Lower leg skin (tissue), 4 donors: Measurements from ENCODE around the gene NSMCE1. TPM values are rescaled to one million over a fixed set of nuclear protein-coding genes. Genes with fewer than 3 reads are reported as not detected.

Source experiments
- DNase-seq, 2 donors: peaks; one replicate each; pipeline ENCODE4 v3.0.0-alpha.2; 2019; ENCODE audit warnings: low spot score in 2 of 2
- H3K4me3 ChIP-seq: fragments of 200-600 bp; sonication (generic); 2 replicates; pipeline ENCODE4 v1.5.1; 2017; ENCODE audit warnings: mild to moderate bottlenecking, low read depth; ENCODE audit not compliant: poor library complexity, severe bottlenecking
- CTCF ChIP-seq, 3 donors: fragments of 450-650 bp; IDR thresholded peaks; one replicate each; pipeline ENCODE4 v1.5.1; 2016; ENCODE audit warnings: antibody characterized with exemption in 3 of 3, mild to moderate bottlenecking in 3 of 3, moderate library complexity in 2 of 3
- POLR2A ChIP-seq, 2 donors: fragments of 450-650 bp; IDR thresholded peaks; one replicate each; pipeline ENCODE4 v1.6.1; 2016 to 2017; ENCODE audit warnings: antibody characterized with exemption in 2 of 2, mild to moderate bottlenecking in 1 of 2, moderate library complexity in 1 of 2
- WGBS, 2 donors: methylation state at CpG; one replicate each; pipeline ENCODE4 v1.1.5; 2018; 5-methylcytosine and 5-hydroxymethylcytosine counted together
- intact Hi-C: fragments of 100-400 bp; cut with DNase I; formaldehyde crosslinking; loops from one replicate; pipeline ENCODE4 v1.15.0; 2023; ENCODE audit warnings: low total_unique reads
- total RNA-seq, 4 donors: library from RNA; depleted of rRNA; stranded (reverse); fragments of >200 nt; gene quantifications; one replicate each; pipeline ENCODE4 v1.1.0, GENCODE V29; 2016

NSMCE1 gene
- total RNA-seq, 4 donors from 2014 or later = 17.3 to 29.2 (median 21.1) TPM

- intact Hi-C loops = no loop called here
- TF ChIP-seq POLR2A (IDR thresholded peaks at IDR 0.05) (no peak), CTCF (IDR thresholded peaks at IDR 0.05) (no peak)
- DNase-seq = peak in 1 of 2 donors; percentile 78
- WGBS, 2 donors = 84% methylated on average over 16 of the region's 16 CpGs
- no peak overlapping the region for H3K4me3 ChIP-seq
These were observed 41.4 kb downstream of the NSMCE1 start for GRCh38 chr16:27226976-27227705.

GRCh38 chr16:27226476-27226875 lies 42.1 kb downstream of the NSMCE1 start:
- 51 to 55% methylated on average over 17 to 20 of the region's 20 CpGs for WGBS, 2 donors
- DNase-seq = no peak
- H3K4me3 ChIP-seq = no peak overlapping the region
- TF ChIP-seq POLR2A (IDR thresholded peaks at IDR 0.05) (no peak), CTCF (IDR thresholded peaks at IDR 0.05) (no peak)
- intact Hi-C loops = no loop called here

- intact Hi-C loops = no loop called here
- DNase-seq = no peak
- 67 to 73% methylated on average over 26 to 27 of the region's 27 CpGs for WGBS, 2 donors
- TF ChIP-seq POLR2A (IDR thresholded peaks at IDR 0.05) (no peak), CTCF (IDR thresholded peaks at IDR 0.05) (no peak)
- no peak overlapping the region for H3K4me3 ChIP-seq
These were observed 42.8 kb downstream of the NSMCE1 start for GRCh38 chr16:27225536-27226360.

GRCh38 chr16:27224741-27225300 lies 43.8 kb downstream of the NSMCE1 start:
- TF ChIP-seq CTCF (IDR thresholded peaks at IDR 0.05) (no peak), POLR2A (IDR thresholded peaks at IDR 0.05) (no peak)
- 81 to 87% methylated on average over 17 to 19 of the region's 19 CpGs for WGBS, 2 donors
- DNase-seq = no peak
- no peak overlapping the region for H3K4me3 ChIP-seq
- intact Hi-C loops = no loop called here

- no peak overlapping the region for H3K4me3 ChIP-seq
- WGBS, 2 donors = 93 to 94% methylated on average over 13 to 14 of the region's 14 CpGs
- intact Hi-C loops = no loop called here
- no peak for DNase-seq
- TF ChIP-seq POLR2A (IDR thresholded peaks at IDR 0.05) (no peak), CTCF (IDR thresholded peaks at IDR 0.05) (no peak)
These were observed 44.3 kb downstream of the NSMCE1 start for GRCh38 chr16:27224271-27224737.
